ENCODE measurements around the gene GNG7. TPM values are rescaled to one million over a fixed set of nuclear protein-coding genes. Genes with fewer than 3 reads are reported as not detected.

Gene GNG7
- total and polyA plus RNA-seq, 10 of the 15 experiments (the other 5 are each of a cell fraction or from before 2014, with no cell fraction given) = 1.9 to 13.6 (median 6.5) TPM

- TF ChIP-seq TCF7 (IDR thresholded peaks at IDR 0.05; ENCODE audit: borderline replicate concordance) (no peak), CEBPZ (IDR thresholded peaks at IDR 0.05; ENCODE audit: low read depth, low read length) (no peak), SRF (IDR thresholded peaks at IDR 0.05; ENCODE audit: low read depth in 2 of 2, low read length in 2 of 2) (no peak), CBFB (IDR thresholded peaks at IDR 0.05; ENCODE audit: low read depth) (no peak), IRF5 (IDR thresholded peaks at IDR 0.05; ENCODE audit: borderline replicate concordance) (no peak), LARP7 (IDR thresholded peaks at IDR 0.05) (peak; percentile 36; the same call in 1 of the 2 replicates), YY1 (IDR thresholded peaks at IDR 0.05; ENCODE audit: low read depth, low read length) (no peak), ZNF217 (IDR thresholded peaks at IDR 0.05) (peak; percentile 33; the same call in 1 of the 2 replicates), ZBTB11 (CRISPR knock-in tag; IDR thresholded peaks at IDR 0.05) (no peak), E2F8 (IDR thresholded peaks at IDR 0.05; ENCODE audit: low read depth, partially characterized antibody) (no peak), TCF3 (IDR thresholded peaks at IDR 0.05; ENCODE audit: borderline replicate concordance, insufficient read depth, low read depth, low read length) (no peak), MEF2B (IDR thresholded peaks at IDR 0.05; ENCODE audit: partially characterized antibody, poor library complexity, severe bottlenecking) (peak; percentile 94), PRDM15 (CRISPR knock-in tag; IDR thresholded peaks at IDR 0.05) (no peak), PML (IDR thresholded peaks at IDR 0.05; ENCODE audit: low read length) (no peak), NR2F1 (conservative IDR thresholded peaks at IDR 0.05) (peak; percentile 87)
These were observed 77.9 kb downstream of the GNG7 start (continued) for GRCh38 chr19:2624537-2625091.

All from GM12878 (cell line).